ENCODE measurements around the gene SHISAL1.

SHISAL1 gene

GRCh38 chr22:44271010-44271500, 41.7 kb downstream of the SHISAL1 start:
- Histone ChIP-seq H3K4me3 (ENCODE audit: insufficient read depth in 1 of 2, low read depth in 1 of 2, low read length in 2 of 2) (no peak overlapping the region), H3K4ac (ENCODE audit: low read depth in 1 of 2, low read length in 2 of 2) (no peak overlapping the region), H3K23ac (ENCODE audit: low read length in 2 of 2) (no peak overlapping the region), H2BK12ac (ENCODE audit: low read length in 2 of 2) (no peak overlapping the region), H4K91ac (ENCODE audit: low read length) (no peak overlapping the region), H3K36me3 (ENCODE audit: control insufficient read depth in 1 of 2, insufficient read depth in 2 of 2, low read depth in 1 of 2, low read length in 2 of 2) (no peaks in the 10 kb centered on the region), H3K9ac (ENCODE audit: low read length) (no peak overlapping the region), H2AFZ (ENCODE audit: low read depth, low read length) (no peak overlapping the region), H3K27ac (ENCODE audit: low read length, poor library complexity, severe bottlenecking) (no peak overlapping the region), H3K18ac (ENCODE audit: low read depth in 1 of 2, low read length in 2 of 2) (no peak overlapping the region), H2BK5ac (ENCODE audit: low read depth, low read length, poor library complexity, severe bottlenecking) (no peak overlapping the region), H2BK120ac (ENCODE audit: low read depth, low read length) (no peak overlapping the region), H3K79me1 (replicated peaks; ENCODE audit: low read length, poor library complexity, severe bottlenecking) (no peaks in the 10 kb centered on the region), H3K4me1 (ENCODE audit: control insufficient read depth, insufficient read depth, low read depth, low read length) (no peaks in the 10 kb centered on the region), H2AK5ac (ENCODE audit: low read length, severe bottlenecking) (no peak overlapping the region), H3K14ac (ENCODE audit: low read length in 2 of 2) (no peak overlapping the region), H3K27me3 (ENCODE audit: control insufficient read depth in 1 of 2, insufficient read depth in 1 of 2, low read length in 2 of 2) (peaks cover 13 to 26% of the 10 kb centered on the region in 2 experiments), H3K4me2 (ENCODE audit: low read length, poor library complexity, severe bottlenecking) (no peak overlapping the region), H3K9me3 (ENCODE audit: control insufficient read depth, low read length) (no peaks in the 10 kb centered on the region), H4K8ac (ENCODE audit: low read length) (no peak overlapping the region), H2BK15ac (ENCODE audit: low read depth, poor library complexity, severe bottlenecking) (no peak overlapping the region)
- no peak for DNase-seq

- Histone ChIP-seq H3K4me2 (ENCODE audit: low read length, poor library complexity, severe bottlenecking) (no peak overlapping the region), H4K91ac (ENCODE audit: low read length) (no peak overlapping the region), H2BK120ac (ENCODE audit: low read depth, low read length) (no peak overlapping the region), H3K4me1 (ENCODE audit: control insufficient read depth, insufficient read depth, low read depth, low read length) (no peaks in the 10 kb centered on the region), H3K9ac (ENCODE audit: low read length) (no peak overlapping the region), H2BK12ac (ENCODE audit: low read length in 2 of 2) (no peak overlapping the region), H3K79me1 (replicated peaks; ENCODE audit: low read length, poor library complexity, severe bottlenecking) (no peaks in the 10 kb centered on the region), H2BK15ac (ENCODE audit: low read depth, poor library complexity, severe bottlenecking) (no peak overlapping the region), H3K4me3 (ENCODE audit: insufficient read depth in 1 of 2, low read depth in 1 of 2, low read length in 2 of 2) (no peak overlapping the region), H3K27ac (ENCODE audit: low read length, poor library complexity, severe bottlenecking) (no peak overlapping the region), H3K9me3 (ENCODE audit: control insufficient read depth, low read length) (no peaks in the 10 kb centered on the region), H3K23ac (ENCODE audit: low read length in 2 of 2) (no peak overlapping the region), H3K4ac (ENCODE audit: low read depth in 1 of 2, low read length in 2 of 2) (no peak overlapping the region), H3K14ac (ENCODE audit: low read length in 2 of 2) (peak overlapping the region in 1 of 2 experiments; percentile 76), H3K27me3 (ENCODE audit: control insufficient read depth in 1 of 2, insufficient read depth in 1 of 2, low read length in 2 of 2) (peaks cover 8 to 20% of the 10 kb centered on the region in 2 experiments), H3K36me3 (ENCODE audit: control insufficient read depth in 1 of 2, insufficient read depth in 2 of 2, low read depth in 1 of 2, low read length in 2 of 2) (no peaks in the 10 kb centered on the region), H3K18ac (ENCODE audit: low read depth in 1 of 2, low read length in 2 of 2) (no peak overlapping the region), H2AFZ (ENCODE audit: low read depth, low read length) (no peak overlapping the region), H2BK5ac (ENCODE audit: low read depth, low read length, poor library complexity, severe bottlenecking) (no peak overlapping the region), H2AK5ac (ENCODE audit: low read length, severe bottlenecking) (no peak overlapping the region), H4K8ac (ENCODE audit: low read length) (no peak overlapping the region)
- 84% methylated on average over 9 of the region's 9 CpGs for WGBS
- DNase-seq, result no peak
Observed at GRCh38 chr22:44270556-44270880, 42.2 kb downstream of the SHISAL1 start.

DNA sequence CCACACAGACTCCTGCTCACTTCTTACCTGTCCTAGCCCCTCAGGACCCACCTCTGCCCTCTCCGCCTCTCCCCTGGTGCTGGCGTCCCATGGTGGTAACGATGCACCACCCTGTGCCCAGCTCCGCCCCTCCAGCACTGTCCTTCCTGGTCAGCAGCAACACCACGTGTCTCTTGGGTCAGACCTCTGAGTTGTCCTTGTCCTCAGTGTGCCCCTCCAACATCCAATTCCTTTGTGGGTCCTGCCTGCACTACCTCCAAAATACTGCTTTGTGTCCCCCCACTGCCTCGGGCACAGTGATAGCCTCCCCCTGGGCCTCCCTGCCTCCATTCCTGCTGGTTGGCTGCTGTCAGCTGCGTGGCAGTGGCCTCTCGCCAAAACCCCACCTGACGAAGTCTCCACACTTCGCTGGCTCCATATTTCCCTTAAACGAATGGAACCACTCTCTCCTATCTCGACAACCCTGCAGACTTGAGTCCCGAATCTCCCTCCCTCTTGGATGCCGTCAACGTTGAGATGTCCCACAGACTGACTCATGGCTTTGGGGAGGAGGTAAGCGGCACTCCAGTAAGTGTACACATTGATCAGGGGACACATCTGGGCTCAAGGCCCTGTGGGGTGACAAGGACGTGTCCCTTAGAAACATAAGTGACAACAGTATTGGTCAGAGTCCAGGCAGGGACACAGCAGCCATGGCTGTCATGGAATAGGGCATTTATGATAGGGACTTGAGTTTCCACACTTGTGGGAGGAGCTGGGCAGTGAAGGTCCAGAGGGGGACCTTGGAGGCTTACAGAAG, 42.8 kb downstream of the SHISAL1 start:
- Histone ChIP-seq H2BK12ac (ENCODE audit: low read length in 2 of 2) (no peak overlapping the region), H3K27me3 (ENCODE audit: control insufficient read depth in 1 of 2, insufficient read depth in 1 of 2, low read length in 2 of 2) (peaks cover 8 to 20% of the 10 kb centered on the region in 2 experiments), H3K4me3 (ENCODE audit: insufficient read depth in 1 of 2, low read depth in 1 of 2, low read length in 2 of 2) (no peak overlapping the region), H3K4ac (ENCODE audit: low read depth in 1 of 2, low read length in 2 of 2) (no peak overlapping the region), H2AK5ac (ENCODE audit: low read length, severe bottlenecking) (no peak overlapping the region), H3K9ac (ENCODE audit: low read length) (no peak overlapping the region), H2BK120ac (ENCODE audit: low read depth, low read length) (no peak overlapping the region), H3K18ac (ENCODE audit: low read depth in 1 of 2, low read length in 2 of 2) (no peak overlapping the region), H3K14ac (ENCODE audit: low read length in 2 of 2) (peak overlapping the region in 1 of 2 experiments; percentile 76), H3K79me1 (replicated peaks; ENCODE audit: low read length, poor library complexity, severe bottlenecking) (no peaks in the 10 kb centered on the region), H4K8ac (ENCODE audit: low read length) (no peak overlapping the region), H3K9me3 (ENCODE audit: control insufficient read depth, low read length) (no peaks in the 10 kb centered on the region), H2BK15ac (ENCODE audit: low read depth, poor library complexity, severe bottlenecking) (no peak overlapping the region), H2AFZ (ENCODE audit: low read depth, low read length) (no peak overlapping the region), H3K27ac (ENCODE audit: low read length, poor library complexity, severe bottlenecking) (no peak overlapping the region), H2BK5ac (ENCODE audit: low read depth, low read length, poor library complexity, severe bottlenecking) (no peak overlapping the region), H3K4me1 (ENCODE audit: control insufficient read depth, insufficient read depth, low read depth, low read length) (no peaks in the 10 kb centered on the region), H3K36me3 (ENCODE audit: control insufficient read depth in 1 of 2, insufficient read depth in 2 of 2, low read depth in 1 of 2, low read length in 2 of 2) (no peaks in the 10 kb centered on the region), H3K23ac (ENCODE audit: low read length in 2 of 2) (no peak overlapping the region), H3K4me2 (ENCODE audit: low read length, poor library complexity, severe bottlenecking) (no peak overlapping the region), H4K91ac (ENCODE audit: low read length) (no peak overlapping the region)
- DNase-seq, result no peak
- 87% methylated on average over 17 of the region's 17 CpGs for WGBS

DNA sequence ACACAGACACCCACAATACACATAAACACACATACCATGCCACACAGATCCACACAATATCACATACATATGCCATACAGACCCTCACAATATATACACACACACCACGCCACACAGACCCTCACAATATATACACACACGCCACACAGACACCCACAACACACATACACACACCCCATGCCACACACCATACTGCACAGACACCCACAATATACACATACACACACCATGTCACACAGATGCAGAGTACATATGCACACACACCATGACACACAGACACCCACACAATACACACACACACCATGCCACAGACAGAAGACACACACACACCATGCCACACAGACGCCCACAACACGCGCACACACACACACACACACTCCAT, 43.6 kb downstream of the SHISAL1 start:
- DNase-seq, result no peak
- H3K4me1 ChIP-seq (ENCODE audit: control insufficient read depth, insufficient read depth, low read depth, low read length), result no peaks in the 10 kb centered on the region
- WGBS, result 77% methylated on average over 5 of the region's 5 CpGs

More for the DNA sequence above, 43.6 kb downstream of the SHISAL1 start:
- H3K79me1 ChIP-seq (replicated peaks; ENCODE audit: low read length, poor library complexity, severe bottlenecking), result no peaks in the 10 kb centered on the region
- no peak overlapping the region for H3K14ac ChIP-seq (ENCODE audit: low read length in 2 of 2)
- H2BK5ac ChIP-seq (ENCODE audit: low read depth, low read length, poor library complexity, severe bottlenecking), result no peak overlapping the region
- no peak overlapping the region for H2BK12ac ChIP-seq (ENCODE audit: low read length in 2 of 2)
- H3K36me3 ChIP-seq (ENCODE audit: control insufficient read depth in 1 of 2, insufficient read depth in 2 of 2, low read depth in 1 of 2, low read length in 2 of 2), result no peaks in the 10 kb centered on the region
- no peak overlapping the region for H3K23ac ChIP-seq (ENCODE audit: low read length in 2 of 2)
- H2AFZ ChIP-seq (ENCODE audit: low read depth, low read length), result no peak overlapping the region
- peak overlapping the region; percentile 22 for H4K91ac ChIP-seq (ENCODE audit: low read length)
- no peak overlapping the region for H3K18ac ChIP-seq (ENCODE audit: low read depth in 1 of 2, low read length in 2 of 2)
- H2BK120ac ChIP-seq (ENCODE audit: low read depth, low read length), result no peak overlapping the region
- H2AK5ac ChIP-seq (ENCODE audit: low read length, severe bottlenecking), result no peak overlapping the region
- peaks cover 8 to 20% of the 10 kb centered on the region in 2 experiments for H3K27me3 ChIP-seq (ENCODE audit: control insufficient read depth in 1 of 2, insufficient read depth in 1 of 2, low read length in 2 of 2)
- H4K8ac ChIP-seq (ENCODE audit: low read length), result no peak overlapping the region
- H3K4me3 ChIP-seq (ENCODE audit: insufficient read depth in 1 of 2, low read depth in 1 of 2, low read length in 2 of 2), result no peak overlapping the region
- no peak overlapping the region for H3K9ac ChIP-seq (ENCODE audit: low read length)
- H3K4me2 ChIP-seq (ENCODE audit: low read length, poor library complexity, severe bottlenecking), result no peak overlapping the region
- no peak overlapping the region for H3K27ac ChIP-seq (ENCODE audit: low read length, poor library complexity, severe bottlenecking)
- no peak overlapping the region for H3K4ac ChIP-seq (ENCODE audit: low read depth in 1 of 2, low read length in 2 of 2)
- H3K9me3 ChIP-seq (ENCODE audit: control insufficient read depth, low read length), result no peaks in the 10 kb centered on the region
- no peak overlapping the region for H2BK15ac ChIP-seq (ENCODE audit: low read depth, poor library complexity, severe bottlenecking)
